ENCODE measurements around the gene CNKSR1. TPM values are rescaled to one million over a fixed set of nuclear protein-coding genes. Genes with fewer than 3 reads are reported as not detected.

The CNKSR1 gene
- total RNA-seq, 1 donor from 2014 or later, result 1.7 TPM

GRCh38 chr1:26171084-26172072, 5.9 kb upstream of the CNKSR1 start, which contains the start of gene ZNF593OS:
Gene ZNF593OS (minus strand): TSS chr1:26171832. CDS start chr1:26171661, 171 bp downstream.
- intact Hi-C loops (cut with micrococcal nuclease), result no loop called here
- DNase-seq, result no peak
- no peak for ATAC-seq

GRCh38 chr1:26175346-26175745, 1.9 kb upstream of the CNKSR1 start:
- intact Hi-C loops (cut with micrococcal nuclease), result no loop called here
- ATAC-seq, result no peak

GRCh38 chr1:26180010-26180506, 2.8 kb downstream of the CNKSR1 start:
- DNase-seq (no peak), ATAC-seq (no peak)
- intact Hi-C loops (cut with micrococcal nuclease), result no loop called here

More at GRCh38 chr1:26175346-26175745, 1.9 kb upstream of the CNKSR1 start:
- DNase-seq, result no peak

DNA sequence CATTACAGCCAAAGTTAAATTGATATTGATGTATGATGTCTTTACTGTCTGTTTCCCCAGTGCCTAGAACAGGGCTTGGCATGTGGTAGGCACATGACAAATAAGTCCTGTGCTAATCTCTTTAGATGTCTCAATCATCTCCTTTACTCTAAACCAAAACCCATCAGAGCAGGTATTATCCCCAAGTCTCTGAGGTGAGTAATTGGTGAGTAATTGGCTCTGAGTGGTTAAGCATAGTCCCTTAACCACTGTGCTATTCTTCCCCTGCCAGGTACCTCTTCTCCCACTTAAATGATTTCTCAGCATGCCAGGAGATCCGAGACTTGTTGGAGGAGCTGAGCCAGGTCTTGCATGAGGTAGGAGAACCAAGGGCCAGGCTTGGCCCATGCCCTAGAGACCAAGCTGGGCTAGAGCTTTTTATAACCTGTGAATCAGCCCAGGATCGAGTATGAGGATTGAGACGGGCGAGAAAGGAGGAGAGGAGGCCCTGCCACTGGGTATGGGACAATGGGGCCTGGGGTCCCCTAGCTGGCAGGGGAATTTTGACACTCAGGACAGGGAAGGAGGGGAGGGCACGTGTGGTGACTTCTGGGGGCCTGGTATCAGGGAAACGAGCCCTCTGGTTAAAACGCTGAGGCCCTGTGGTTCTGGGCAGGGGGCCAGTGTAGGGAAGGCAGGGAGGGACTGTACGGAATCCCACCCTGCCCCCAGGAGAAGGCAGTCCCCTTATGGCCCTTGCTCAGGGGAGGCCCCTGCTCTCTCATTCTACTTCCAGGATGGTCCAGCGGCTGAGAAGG, 4.5 kb downstream of the CNKSR1 start:
- no peak for DNase-seq
- ATAC-seq, result peak; percentile 75
- intact Hi-C loops (cut with micrococcal nuclease), result no loop called here

DNA sequence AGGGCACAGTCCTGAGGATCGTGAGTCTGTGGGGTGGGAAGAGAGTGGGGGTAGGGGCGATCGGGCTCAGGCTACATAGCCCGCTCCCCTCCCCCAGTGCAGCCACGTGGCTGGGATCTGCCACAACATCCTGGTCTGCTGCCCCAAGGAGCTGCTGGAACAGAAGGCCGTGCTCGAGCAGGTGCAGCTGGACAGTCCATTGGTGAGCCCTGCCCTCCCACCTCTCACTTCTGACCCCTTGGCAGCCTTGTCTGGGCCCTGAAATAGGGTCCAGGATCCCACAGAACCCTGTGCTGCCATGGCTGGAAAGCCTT, 5.0 kb downstream of the CNKSR1 start:
- intact Hi-C loops (cut with micrococcal nuclease), result no loop called here
- ATAC-seq, result no peak

GRCh38 chr1:26184086-26184485, 6.8 kb downstream of the CNKSR1 start:
- intact Hi-C loops (cut with micrococcal nuclease), result no loop called here

More for the DNA sequence above, 5.0 kb downstream of the CNKSR1 start:
- no peak for DNase-seq

GRCh38 chr1:26184883-26185282, 7.6 kb downstream of the CNKSR1 start:
- intact Hi-C loops (cut with micrococcal nuclease), result no loop called here
- no peak for ATAC-seq
- no peak for DNase-seq

More at GRCh38 chr1:26184086-26184485, 6.8 kb downstream of the CNKSR1 start:
- DNase-seq (no peak), ATAC-seq (no peak)

DNA sequence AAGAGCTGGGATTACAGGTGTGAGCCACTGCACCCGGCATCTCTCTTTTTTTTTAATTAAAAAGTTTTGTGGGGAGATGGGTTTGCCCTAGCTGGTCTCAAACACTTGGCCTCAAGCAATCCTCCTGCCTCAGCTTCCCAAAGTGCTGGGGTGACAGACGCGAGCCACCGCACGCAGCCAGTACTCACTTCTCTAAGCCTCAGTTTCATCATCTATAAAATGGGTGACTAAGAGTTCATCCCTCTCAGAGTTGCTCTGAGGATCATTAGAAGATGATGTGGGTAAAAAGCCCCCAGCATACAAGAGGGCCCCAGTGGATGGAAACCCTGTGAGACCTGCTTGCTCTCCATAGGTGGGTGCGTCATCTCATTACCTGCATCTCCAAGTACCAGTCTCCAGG, 10.6 kb downstream of the CNKSR1 start:
- intact Hi-C loops (cut with micrococcal nuclease), result no loop called here
- DNase-seq, result no peak
- ATAC-seq, result no peak

GRCh38 chr1:26188477-26188876, 11.2 kb downstream of the CNKSR1 start:
- intact Hi-C loops (cut with micrococcal nuclease), result no loop called here
- ATAC-seq, result no peak
- DNase-seq, result no peak

GRCh38 chr1:26189331-26189730, 12.0 kb downstream of the CNKSR1 start:
- DNase-seq, result no peak
- intact Hi-C loops (cut with micrococcal nuclease), result no loop called here
- no peak for ATAC-seq

DNA sequence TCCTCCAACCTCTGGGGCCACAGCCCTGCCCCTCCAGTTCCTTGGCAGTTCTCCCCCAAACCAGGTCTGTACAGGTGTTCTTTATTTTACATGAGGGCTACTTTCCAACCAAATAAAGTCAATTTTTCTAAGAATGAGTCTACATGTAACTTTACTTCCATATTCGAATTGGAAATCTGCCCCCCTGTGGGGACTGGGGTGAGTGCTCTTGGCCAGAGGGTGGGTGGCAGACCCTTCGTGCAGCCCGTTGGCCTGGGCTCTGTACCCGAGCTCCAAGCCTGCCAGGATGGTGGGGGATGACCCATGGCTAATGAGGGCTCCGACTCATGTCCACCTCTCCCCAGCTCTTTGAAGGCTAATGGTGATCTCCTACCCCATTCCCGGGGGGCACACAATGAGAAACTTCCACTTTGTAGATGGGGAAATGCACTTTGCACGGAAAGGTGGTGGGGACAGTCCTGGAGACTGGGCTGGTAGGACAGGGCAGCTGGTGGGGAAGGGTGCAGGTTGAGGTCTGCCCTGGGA, 12.5 kb downstream of the CNKSR1 start:
- DNase-seq (no peak), ATAC-seq (no peak)
- intact Hi-C loops (cut with micrococcal nuclease), result no loop called here

DNA sequence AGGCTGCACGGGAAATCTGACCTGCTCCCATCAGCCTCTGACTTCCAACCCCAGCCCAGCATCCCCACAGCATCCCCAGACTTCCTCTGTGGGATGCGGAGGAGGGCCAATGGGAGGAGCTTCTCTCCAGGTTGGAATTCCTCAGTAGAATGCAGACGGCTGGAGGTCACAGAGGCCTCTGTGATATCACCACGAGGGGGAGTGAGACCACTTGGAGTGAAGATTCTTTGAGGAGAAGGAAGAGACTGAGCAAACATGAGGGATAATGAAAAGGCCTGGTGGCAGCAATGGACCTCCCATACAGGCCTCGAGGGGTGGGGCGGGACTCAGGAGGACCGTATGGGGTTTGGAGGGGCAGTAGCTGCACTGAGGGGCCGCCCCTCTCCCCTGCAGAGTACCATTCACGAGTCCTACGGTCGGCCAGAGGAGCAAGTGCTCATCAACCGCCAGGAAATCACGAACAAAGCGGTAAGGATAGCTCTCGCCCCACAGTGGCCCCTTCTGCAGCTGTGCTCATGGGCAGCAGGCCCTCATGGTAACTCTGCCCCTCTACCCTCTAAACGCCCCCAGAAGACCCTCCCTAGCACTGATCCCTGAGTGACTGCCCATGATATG, 13.2 kb downstream of the CNKSR1 start, which contains the start of gene CATSPER4:
Gene CATSPER4, plus strand, starts transcription at position 230 of the 615 bp plus-strand sequence. Its CDS starts 26 bp downstream, at position 256.
- DNase-seq, result no peak
- intact Hi-C loops (cut with micrococcal nuclease), result no loop called here
- peak; percentile 41 for ATAC-seq

DNA sequence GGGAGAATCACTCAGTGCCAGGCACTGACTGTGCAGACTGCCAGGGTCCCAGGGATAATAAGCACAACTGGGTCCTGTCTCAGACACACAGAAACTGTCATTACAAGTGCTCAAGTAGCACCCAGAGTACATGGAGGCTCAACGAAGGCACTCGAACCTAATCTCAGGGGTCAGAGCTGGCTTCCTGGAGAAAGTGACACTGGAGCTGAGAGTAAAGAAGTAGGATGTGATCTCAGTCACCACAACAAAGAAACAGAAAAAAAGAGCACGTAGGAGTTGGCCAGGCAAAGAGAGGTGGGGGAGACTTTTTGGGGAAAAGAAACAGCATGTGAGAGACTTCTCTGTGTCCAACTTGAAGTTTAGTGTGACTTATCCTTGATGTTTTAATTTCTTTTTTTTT, 14.4 kb downstream of the CNKSR1 start:
- intact Hi-C loops (cut with micrococcal nuclease), result no loop called here
- DNase-seq (no peak), ATAC-seq (no peak)

DNA sequence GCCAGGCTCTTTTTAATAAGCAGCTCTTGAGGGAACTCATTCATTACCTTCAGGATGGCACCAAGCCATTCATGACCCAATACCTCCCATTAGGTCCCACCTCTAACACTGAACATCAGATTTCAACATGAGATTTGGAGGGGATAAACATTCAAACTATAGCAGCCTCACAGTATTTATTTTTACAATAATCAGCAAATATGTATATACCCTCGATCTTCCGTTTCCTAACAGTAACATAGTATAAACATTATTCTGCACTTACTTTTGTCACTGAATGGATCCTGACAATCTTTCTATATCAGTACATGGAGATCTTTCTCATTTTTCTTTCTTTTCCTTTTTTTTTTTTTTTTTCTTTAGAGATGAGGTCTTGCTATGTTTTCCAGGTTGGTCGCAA, 18.5 kb downstream of the CNKSR1 start:
- DNase-seq (no peak), ATAC-seq (no peak)
- intact Hi-C loops (cut with micrococcal nuclease), result no loop called here

GRCh38 chr1:26197301-26197700, 20.0 kb downstream of the CNKSR1 start:
- intact Hi-C loops (cut with micrococcal nuclease), result no loop called here
- no peak for DNase-seq
- ATAC-seq, result no peak

- intact Hi-C loops (cut with micrococcal nuclease), result no loop called here
- ATAC-seq (no peak), DNase-seq (no peak)
Measured at GRCh38 chr1:26197813-26198212, 20.5 kb downstream of the CNKSR1 start.

DNA sequence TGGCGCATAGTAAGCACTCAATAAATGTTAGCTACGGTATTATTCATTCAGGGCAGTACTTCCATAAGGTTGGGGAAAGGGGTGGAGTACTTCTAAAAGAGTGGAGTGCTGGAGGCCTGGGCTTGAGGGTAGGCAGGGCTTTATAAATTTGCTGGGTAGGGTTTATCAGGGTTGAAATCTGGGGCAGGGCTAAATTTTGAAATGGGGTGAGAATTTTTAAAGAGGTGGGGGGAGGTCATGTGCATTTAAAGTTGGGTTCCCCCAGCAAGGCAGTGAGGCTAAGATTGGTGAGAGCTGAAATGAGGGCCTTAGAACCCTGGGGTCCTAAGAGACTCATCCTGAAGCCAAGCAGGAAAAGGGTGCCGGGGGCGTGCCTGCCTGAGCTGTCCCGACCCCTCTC, 23.1 kb downstream of the CNKSR1 start:
- ATAC-seq (no peak), DNase-seq (no peak)
- intact Hi-C loops (cut with micrococcal nuclease), result no loop called here

GRCh38 chr1:26203642-26204318, 26.5 kb downstream of the CNKSR1 start:
- no peak for ATAC-seq
- DNase-seq, result no peak
- intact Hi-C loops (cut with micrococcal nuclease), result no loop called here

Measured in left ventricle myocardium superior (tissue), 1 donor.